Renal pelvis (tissue), 4 donors: ENCODE measurements around the gene OTOP1. TPM values are rescaled to one million over a fixed set of nuclear protein-coding genes. Genes with fewer than 3 reads are reported as not detected.
"Not testable (repeated sequence)": the region's sequence is repeated elsewhere in the genome, so short reads cannot be mapped to it uniquely, and the experiment has no call there.

Source experiments
- DNase-seq: peaks from one replicate; pipeline ENCODE4 v3.0.0-alpha.2; 2013
- polyA plus RNA-seq, 3 donors: library from polyadenylated mRNA; unstranded; fragments of 120-200 nt; gene quantifications; one replicate each; pipeline ENCODE4 v1.2.1, GENCODE V29; 2013; ENCODE audit not compliant: insufficient read length in 3 of 3

OTOP1 gene
- polyA plus RNA-seq, 3 donors: not detected

- DNase-seq: not testable (repeated sequence)
These were observed 12.8 kb upstream of the OTOP1 start for GRCh38 chr4:4239551-4239950.

- DNase-seq: no peak
These were observed 6.9 kb upstream of the OTOP1 start for GRCh38 chr4:4233610-4234009.

- no peak for DNase-seq
These were observed 1.6 kb upstream of the OTOP1 start for GRCh38 chr4:4228356-4228668.

GRCh38 chr4:4227510-4228355 lies 1.0 kb upstream of the OTOP1 start:
- DNase-seq: no peak

GRCh38 chr4:4225915-4226605 lies 669 bp downstream of the OTOP1 start:
- DNase-seq: no peak

- DNase-seq: no peak
These were observed 9.6 kb downstream of the OTOP1 start for GRCh38 chr4:4217113-4217512.

GRCh38 chr4:4216648-4217047 lies 10.1 kb downstream of the OTOP1 start:
- DNase-seq: no peak

- not testable (repeated sequence) for DNase-seq
These were observed 13.1 kb downstream of the OTOP1 start for GRCh38 chr4:4213674-4214073.

- no peak for DNase-seq
These were observed 20.5 kb downstream of the OTOP1 start for GRCh38 chr4:4206204-4206603.

GRCh38 chr4:4204401-4204745 lies 22.4 kb downstream of the OTOP1 start:
- no peak for DNase-seq

GRCh38 chr4:4203688-4204400 lies 22.9 kb downstream of the OTOP1 start:
- DNase-seq: no peak

GRCh38 chr4:4202510-4202909 lies 24.2 kb downstream of the OTOP1 start:
- DNase-seq: no peak

GRCh38 chr4:4200624-4201023 lies 26.1 kb downstream of the OTOP1 start:
- DNase-seq: no peak

GRCh38 chr4:4195354-4195753 lies 31.4 kb downstream of the OTOP1 start:
- DNase-seq: no peak

- DNase-seq: not testable (repeated sequence)
These were observed 38.2 kb downstream of the OTOP1 start for GRCh38 chr4:4188557-4188956.

- DNase-seq: no peak
These were observed 41.2 kb downstream of the OTOP1 start for GRCh38 chr4:4185528-4185927.

GRCh38 chr4:4182835-4183568 lies 43.7 kb downstream of the OTOP1 start:
- no peak for DNase-seq

- no peak for DNase-seq
These were observed 56.1 kb downstream of the OTOP1 start for GRCh38 chr4:4170596-4171150.

- DNase-seq: peak; percentile 39
These were observed 58.5 kb downstream of the OTOP1 start for GRCh38 chr4:4167981-4168780.

- DNase-seq: not testable (repeated sequence)
These were observed 59.7 kb downstream of the OTOP1 start for GRCh38 chr4:4166986-4167385.
